HG02588 (cell line): ENCODE measurements around the gene SCAF11.
A peak's percentile ranks its signal among the peaks of the same experiment; 100 is the strongest.
"Not testable (repeated sequence)": the region's sequence is repeated elsewhere in the genome, so short reads cannot be mapped to it uniquely, and the experiment has no call there.

Experiments used
- ATAC-seq: cut with Tn5 transposase; IDR thresholded peaks from one replicate; pipeline ENCODE4 v1.9.1; 2021; ENCODE audit warnings: mild to moderate bottlenecking, moderate library complexity; ENCODE audit not compliant: unreplicated experiment

Gene SCAF11, protein sequence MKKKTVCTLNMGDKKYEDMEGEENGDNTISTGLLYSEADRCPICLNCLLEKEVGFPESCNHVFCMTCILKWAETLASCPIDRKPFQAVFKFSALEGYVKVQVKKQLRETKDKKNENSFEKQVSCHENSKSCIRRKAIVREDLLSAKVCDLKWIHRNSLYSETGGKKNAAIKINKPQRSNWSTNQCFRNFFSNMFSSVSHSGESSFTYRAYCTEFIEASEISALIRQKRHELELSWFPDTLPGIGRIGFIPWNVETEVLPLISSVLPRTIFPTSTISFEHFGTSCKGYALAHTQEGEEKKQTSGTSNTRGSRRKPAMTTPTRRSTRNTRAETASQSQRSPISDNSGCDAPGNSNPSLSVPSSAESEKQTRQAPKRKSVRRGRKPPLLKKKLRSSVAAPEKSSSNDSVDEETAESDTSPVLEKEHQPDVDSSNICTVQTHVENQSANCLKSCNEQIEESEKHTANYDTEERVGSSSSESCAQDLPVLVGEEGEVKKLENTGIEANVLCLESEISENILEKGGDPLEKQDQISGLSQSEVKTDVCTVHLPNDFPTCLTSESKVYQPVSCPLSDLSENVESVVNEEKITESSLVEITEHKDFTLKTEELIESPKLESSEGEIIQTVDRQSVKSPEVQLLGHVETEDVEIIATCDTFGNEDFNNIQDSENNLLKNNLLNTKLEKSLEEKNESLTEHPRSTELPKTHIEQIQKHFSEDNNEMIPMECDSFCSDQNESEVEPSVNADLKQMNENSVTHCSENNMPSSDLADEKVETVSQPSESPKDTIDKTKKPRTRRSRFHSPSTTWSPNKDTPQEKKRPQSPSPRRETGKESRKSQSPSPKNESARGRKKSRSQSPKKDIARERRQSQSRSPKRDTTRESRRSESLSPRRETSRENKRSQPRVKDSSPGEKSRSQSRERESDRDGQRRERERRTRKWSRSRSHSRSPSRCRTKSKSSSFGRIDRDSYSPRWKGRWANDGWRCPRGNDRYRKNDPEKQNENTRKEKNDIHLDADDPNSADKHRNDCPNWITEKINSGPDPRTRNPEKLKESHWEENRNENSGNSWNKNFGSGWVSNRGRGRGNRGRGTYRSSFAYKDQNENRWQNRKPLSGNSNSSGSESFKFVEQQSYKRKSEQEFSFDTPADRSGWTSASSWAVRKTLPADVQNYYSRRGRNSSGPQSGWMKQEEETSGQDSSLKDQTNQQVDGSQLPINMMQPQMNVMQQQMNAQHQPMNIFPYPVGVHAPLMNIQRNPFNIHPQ (N-terminal part only)

DNA sequence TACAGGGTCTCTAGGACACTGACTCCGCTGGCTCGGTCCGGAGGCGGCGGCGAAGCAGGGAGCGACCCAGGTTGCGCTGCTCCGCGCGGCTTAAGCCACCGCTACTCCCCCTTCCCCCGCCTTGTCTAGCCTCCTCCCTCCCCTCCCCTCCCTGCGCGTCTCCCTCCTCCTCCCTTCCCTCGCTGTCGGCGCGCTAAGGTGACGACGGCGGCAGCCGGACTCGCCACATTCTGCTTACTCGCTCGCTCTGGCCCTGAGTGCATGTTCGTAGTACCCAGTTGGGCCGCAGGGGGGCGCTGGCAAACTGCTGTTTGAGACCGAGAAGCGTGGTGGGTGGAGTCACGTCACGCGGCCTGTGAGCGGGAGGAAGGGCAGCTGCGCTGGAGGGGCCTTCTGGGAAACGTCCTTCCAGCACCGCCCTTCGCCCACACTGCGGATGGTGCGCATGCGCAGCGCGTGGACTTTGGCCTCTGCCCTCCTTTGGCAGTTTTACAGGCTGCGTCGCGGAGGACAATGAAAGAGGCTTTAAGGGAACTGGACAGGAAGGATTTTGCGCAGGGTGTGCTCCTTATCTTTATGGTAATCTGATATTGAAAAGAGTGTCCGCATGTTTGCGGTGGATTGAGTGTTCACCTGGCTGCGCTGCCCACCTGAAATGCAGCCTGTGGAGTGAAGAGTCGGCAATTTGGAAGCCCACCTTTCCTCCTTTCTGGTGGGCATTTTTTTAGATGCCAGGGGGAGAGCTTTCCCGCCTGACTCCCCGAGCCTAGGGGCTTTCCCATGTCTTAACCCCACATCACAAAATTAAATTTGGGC, at the start of gene SCAF11:
TSS of gene SCAF11 (minus strand) at position 107 of the 816 bp plus-strand sequence. CDS start 26,407 bp downstream, outside the sequence.
- ATAC-seq = peak; percentile 70

DNA sequence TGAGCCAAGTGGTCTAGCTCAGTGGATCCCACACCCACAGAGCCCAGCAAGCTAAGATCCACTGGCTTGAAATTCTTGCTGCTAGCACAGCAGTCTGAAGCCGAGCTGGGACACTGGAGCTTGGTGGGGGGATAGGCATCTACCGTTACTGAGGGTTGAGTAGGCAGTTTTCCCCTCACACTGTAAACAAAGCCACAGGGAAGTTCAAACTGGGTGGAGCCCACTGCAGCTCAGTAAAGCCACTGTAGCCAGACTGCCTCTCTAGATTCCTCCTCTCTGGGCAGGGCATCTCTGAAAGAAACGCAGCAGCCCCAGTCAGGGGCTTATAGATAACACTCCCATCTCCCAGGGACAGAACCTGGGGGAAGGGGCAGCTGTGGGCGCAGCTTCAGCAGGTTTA, 46.7 kb upstream of the SCAF11 start:
- ATAC-seq = not testable (repeated sequence)

DNA sequence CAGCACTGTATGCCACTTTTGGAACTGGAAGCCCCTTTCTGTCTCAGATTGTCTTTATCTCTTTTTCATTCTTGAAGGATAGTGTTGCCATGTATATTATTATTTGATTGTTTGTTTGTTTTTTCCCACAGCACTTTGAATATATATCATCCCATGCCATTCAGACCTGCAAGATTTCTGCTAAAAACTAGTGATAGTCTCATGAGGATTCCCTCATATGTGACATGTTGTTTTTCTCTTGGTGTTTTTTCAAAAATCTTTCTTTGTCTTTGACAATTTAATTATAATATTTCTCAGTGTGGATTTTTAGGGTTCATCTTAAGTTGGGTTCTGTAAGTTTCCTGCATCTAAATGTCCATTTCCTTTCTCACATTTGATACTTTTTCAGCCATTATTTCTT, 36.8 kb upstream of the SCAF11 start:
- no peak for ATAC-seq

DNA sequence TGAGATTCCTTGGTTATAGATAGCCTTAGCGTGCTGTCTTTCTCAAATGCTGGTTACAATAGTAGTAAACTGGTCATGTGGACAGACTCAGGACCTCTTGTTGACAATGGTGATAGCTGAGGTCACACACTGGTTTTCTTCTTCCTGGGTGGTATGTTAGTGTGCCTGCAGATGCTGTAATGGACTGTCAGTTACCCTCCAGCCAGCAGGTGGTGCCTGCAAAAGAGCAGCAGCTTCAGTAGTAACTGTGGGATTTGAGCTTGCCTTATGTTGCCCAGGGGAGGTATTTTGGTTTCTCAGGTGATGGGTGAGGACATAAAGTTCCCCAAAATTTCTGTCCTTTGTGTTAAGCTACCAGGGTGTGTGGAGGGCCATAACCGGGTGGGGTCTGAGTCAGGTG, 33.7 kb upstream of the SCAF11 start:
- no peak for ATAC-seq

DNA sequence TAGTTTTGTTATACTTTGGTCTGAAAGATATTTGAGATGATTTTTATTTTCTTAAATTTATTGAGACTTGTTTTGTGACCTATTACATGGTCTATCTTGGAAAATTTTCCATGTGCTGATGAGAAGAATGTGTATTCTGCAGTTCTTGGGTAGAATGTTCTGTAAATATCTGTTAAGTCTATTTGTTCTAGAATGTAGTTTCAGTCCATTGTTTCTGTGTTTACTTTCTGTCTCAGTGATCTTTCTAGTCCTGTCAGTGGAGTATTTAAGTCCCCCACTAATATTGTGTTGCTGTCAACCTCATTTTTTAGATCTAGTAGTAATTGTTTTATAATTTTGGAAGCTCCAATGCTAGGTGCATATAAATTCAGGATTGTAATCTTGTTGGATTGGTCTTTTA, 30.4 kb upstream of the SCAF11 start:
- no peak for ATAC-seq

DNA sequence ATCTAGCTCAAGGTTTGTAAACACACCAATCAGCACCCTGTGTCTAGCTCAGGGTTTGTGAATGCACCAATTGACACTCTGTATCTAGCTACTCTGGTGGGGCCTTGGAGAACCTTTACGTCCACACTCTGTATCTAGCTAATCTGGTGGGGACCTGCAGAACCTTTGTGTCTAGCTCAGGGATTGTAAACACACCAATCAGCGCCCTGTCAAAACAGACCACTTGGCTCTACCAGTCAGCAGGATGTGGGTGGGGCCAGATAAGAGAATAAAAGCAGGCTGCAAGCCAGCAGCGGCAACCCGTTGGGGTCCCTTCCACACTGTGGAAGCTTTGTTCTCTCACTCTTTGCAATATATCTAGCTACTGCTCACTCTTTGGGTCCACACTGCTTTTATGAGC, 28.3 kb upstream of the SCAF11 start:
- ATAC-seq = not testable (repeated sequence)

DNA sequence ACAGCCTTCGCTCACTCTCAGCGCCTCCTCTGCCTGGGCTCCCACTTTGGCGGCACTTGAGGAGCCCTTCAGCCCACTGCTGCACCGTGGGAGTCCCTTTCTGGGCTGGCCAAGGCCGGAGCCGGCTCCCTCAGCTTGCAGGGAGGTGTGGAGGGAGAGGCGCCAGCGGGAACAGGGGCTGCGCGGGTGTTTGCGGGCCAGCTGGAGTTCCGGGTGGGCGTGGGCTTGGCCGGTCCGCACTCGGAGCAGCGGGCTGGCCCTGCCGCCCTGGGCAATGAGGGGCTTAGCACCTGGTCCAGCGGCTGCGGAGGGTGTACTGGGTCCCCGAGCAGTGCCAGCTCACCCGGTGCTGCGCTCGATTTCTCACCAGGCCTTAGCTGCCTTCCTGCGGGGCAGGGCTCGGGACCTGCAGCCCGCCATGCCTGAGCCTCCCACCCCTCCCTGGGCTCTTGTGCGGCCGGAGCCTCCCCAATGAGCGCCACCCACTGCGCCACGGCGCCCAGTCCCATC, 27.5 kb upstream of the SCAF11 start:
- not testable (repeated sequence) for ATAC-seq

DNA sequence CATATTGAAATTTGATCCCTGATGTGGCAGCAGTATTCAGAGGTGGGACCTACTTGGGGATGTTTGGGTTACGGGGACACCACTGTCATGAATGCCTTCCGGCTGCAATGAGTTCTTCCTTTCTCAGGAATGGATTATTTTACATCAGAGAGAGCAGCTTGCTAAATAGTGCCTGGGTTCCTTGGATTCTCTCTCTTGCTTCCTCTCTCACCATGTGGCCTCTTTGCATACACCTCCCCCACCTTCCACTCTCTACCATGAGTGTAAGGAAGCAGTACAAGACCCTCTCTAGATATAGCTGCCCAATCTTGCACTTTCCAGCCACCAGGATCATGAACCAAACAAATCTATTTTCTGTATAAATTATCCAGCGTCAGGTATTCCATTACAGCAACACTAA, 15.4 kb upstream of the SCAF11 start:
- ATAC-seq = no peak

DNA sequence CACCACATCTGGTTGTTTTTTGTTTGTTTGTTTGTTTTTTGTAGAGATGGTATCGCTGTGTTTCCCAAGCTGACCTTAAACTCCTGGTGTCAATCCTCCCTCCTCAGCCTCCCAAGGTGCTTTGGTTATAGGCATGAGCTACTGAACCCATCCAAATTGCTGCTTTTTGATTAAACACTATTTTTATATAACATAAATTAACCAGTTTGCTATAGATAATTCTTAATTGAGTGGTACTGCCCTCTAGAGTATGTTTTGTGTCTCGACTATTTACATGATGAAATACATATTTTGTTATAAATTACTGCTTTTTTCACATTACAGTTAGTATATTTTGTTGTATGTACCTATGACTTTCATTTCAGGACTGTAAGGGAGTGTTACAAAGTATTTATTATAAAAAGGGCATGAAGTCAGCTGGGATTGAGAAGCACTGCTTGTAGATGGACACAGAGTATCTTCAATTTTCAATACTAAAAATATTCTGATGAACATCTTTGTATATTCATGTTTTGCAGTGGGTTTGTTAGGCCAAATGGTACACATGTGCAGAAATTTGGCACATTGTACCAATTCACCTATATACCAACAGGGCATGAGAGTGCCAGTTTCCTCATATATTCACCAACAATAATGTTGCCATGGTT, 14.9 kb upstream of the SCAF11 start:
- ATAC-seq = no peak

DNA sequence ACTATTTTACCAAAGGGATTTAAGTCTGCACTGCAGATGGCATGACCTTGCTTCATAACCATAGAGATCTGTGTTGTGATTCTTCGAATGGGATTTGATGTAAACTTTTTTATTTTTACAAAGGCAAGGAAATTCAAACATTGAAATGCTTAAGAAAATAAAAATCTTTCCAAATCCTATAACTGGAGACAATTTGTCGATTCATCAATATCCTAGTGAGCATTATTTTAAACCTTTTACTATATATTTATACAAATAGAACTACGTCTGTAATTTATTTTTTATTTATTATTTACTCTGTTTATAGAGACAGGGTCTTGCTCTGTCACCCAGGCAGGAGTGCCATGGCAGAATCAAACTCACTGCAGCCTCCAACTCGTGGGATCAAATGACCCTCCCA, 14.3 kb upstream of the SCAF11 start:
- ATAC-seq = no peak

DNA sequence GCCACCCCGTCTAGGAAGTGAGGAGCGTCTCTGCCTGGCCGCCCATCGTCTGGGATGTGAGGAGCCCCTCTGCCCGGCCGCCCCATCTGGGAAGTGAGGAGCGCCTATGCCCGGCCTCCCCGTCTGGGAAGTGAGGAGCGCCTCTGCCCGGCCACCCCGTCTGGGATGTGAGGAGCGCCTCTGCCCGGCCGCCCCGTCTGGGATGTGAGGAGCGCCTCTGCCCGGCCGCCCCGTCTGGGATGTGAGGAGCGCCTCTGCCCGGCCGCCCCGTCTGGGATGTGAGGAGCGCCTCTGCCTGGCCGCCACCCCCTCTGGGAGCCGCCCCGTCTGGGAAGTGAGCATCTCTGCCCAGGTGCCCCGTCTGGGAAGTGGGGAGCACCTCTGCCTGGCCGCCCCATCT, 9.7 kb upstream of the SCAF11 start:
- ATAC-seq = not testable (repeated sequence)

DNA sequence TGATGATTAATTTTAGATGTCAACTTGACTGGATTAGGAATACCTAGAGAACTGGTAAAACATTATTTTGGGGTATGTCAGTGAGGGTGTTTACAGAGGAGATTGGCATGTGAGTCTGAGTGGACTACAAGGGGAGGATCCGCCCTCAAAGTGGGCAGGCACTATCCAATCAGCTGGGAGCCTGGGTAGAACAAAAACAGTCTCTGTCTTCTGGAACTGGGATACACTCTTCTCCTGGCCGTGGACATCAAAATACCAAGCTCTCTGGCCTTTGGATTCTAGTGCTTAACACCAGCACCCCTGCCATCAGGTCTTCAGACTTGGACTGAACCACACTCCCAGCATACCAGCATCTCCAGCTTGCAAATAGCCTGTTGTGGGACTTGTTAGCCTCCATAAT, 4.4 kb upstream of the SCAF11 start:
- ATAC-seq = no peak

DNA sequence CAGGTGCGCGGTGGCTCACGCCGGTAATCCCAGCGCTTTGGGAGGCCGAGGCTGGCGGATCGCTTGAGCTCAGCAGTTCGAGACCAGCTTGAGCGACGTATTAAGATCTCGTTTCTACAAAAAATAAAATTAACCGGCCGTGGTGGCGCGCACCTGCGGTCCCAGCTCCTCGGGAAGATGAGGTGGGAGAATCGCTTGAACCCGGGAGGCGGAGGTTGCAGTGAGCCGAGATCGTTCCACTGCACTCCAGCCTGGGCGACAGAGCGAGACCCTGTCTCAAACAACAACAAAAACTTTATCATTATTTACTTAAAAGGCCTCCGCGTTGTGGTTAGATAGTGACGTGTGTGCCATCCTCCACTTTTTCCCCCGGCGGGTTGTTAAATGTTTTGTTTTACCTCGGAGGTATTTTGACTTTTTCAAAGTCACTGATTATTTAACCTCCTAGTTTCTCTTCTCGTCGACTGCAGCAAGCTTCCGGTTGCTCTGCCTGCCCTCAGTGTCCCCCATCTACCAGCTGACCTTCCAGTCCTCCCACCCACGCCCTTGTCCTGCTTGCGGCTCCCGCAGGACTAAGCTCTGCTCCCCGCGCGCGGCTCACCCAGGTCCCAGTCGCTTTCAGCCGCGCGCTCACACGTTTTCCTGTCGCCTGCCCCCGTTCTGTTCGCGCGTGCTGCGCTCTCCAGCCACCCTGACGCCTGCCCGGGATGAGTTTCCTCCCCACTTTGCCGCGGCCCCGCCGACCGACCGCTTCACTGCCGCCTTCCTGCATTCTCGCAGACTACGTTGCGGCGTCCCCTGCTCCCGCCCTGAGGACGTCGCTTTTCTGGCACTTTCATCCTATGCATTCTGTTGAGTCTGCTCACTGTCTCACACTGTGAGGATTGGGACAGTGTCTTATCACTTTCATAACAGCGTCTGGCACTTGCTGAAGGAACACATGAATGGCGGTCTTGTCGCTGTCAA, 1.2 kb upstream of the SCAF11 start:
- ATAC-seq = peak; percentile 24

DNA sequence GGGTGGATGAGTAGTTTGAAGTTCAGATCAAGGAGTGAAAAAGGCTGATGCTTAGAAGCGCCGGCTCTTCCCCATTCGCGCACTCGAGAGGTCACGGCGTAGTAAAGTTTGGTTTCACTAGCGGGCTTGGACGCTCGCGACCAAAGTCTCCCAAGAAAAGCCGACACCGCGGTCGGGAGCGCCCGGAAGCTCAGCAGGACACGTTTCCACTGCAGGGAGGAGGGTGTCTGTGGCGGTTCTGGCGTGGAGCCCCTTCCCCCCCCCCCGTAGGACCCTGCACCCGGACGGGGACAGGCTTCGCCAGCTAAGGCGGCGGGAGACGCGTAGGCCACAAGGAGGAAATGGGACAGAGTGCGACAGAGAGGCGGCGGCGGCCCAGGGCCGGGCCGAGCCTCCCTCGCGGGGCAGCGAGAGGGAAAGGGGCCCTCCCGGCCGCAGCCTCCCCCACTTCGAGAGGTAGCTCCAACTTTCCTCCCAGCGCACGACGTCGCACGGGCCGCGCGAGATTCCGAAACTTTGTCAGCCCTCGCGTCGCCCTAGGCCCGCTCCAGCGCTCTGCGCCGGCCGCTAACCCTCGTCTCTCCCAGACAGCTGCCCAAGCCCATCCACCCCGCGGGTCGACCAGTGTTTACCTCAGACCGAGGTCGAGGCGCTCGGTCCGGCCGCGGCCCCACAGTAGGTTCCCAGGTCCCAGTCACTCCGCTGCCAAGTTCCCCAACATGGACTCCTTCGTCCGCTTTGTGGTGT, 480 bp downstream of the SCAF11 start:
- peak; percentile 25 for ATAC-seq

DNA sequence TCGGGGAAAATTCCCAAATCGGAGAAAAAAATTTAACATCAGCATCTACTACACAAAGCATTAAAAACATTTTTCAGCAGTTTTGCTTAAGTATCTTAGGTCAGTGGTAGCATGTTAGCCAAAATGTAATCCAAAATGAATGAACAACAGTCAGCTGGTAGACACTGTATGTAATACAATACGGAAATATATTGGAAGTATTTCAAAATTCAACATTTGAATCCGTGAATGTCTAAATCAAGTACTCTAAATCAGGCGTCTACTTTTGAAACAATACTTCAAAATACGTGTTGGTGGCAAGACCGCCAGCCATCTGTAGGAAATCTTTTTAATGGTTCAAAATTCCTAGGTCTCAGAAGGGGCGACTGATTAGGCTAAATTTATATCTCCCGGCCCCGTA, 1.1 kb downstream of the SCAF11 start:
- ATAC-seq = no peak

DNA sequence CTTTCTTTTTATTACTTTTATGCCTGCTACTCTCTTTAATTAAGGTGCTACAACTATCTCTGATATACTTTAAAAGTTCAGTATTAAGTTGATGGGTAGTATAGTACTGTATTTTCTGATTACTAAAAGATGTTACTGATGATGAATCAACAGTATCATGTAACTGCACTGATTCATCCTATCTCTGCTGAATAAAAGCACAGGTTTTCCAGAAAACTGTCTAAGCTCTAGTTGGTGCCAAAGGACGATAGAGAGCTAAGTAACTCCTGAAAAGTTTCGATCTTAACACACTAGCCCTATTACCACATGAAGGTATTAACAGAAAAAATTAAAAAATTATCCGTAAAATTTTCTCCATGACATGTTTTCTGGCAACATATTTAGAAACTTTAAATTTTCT, 2.1 kb downstream of the SCAF11 start:
- ATAC-seq = no peak

DNA sequence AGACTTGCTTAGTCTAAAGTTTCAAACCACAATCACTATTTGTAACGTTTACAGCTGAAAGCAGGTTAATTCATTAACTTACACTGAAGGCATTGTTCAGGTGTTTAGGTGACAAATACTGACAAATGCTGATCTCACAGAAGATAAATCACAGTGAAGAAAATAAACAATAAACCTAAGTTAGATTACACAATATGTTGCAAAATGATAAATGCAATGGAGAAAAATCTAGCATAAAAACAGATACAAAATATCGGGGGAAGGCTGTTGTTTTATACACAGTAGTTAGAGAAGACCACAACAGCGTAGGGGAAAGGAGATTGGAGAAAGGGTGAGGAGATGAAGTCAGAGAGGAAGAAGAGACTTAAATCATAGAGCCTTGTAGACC, 3.0 kb downstream of the SCAF11 start:
- ATAC-seq = no peak
